Measurements from ENCODE around the gene C2CD4C.
"Not testable (repeated sequence)": the region's sequence is repeated elsewhere in the genome, so short reads cannot be mapped to it uniquely, and the experiment has no call there.

The C2CD4C gene

DNA sequence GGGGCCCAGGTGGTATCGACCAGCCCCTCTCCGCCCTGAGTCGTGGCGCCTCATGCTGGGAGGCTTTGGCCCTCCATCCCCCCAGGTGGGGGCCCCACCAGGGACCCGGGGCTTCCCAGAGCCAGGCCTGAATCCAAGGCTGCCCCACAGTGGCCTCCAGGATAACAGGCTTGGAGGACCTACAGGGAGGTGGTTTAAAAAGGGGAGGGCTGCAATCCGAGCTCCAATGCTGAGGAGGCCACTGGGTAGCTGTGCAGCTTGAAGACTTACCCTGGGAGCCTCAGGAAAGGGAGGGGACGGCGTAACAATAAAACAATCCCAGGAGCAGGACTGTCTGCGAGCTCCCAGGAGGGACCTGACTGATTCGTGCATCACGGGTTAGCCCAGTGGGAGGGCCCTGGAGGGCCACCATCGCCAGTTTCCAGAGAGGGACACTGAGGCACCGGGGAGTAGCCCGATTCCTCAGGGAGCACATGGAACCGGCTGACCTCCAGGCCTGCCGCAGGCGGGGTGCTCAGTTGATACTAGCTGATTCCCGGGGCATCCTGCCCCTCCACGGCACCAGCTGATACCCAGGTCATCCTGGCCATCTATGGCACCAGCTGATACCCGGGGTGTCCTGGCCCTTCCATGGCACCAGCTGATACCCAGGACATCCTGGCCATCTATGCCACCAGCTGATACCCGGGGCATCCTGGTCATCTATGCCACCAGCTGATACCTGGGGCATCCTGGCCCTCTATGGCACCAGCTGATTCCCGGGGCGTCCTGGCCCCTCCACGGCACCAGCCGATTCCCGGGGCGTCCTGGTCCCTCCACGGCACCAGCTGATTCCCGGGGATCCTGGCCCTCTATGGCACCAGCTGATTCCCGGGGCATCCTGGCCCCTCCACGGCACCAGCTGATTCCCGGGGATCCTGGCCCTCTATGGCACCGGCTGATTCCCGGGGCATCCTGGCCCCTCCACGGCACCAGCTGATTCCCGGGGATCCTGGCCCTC is 3.7 kb upstream of the C2CD4C start:
- no peak for DNase-seq

DNA sequence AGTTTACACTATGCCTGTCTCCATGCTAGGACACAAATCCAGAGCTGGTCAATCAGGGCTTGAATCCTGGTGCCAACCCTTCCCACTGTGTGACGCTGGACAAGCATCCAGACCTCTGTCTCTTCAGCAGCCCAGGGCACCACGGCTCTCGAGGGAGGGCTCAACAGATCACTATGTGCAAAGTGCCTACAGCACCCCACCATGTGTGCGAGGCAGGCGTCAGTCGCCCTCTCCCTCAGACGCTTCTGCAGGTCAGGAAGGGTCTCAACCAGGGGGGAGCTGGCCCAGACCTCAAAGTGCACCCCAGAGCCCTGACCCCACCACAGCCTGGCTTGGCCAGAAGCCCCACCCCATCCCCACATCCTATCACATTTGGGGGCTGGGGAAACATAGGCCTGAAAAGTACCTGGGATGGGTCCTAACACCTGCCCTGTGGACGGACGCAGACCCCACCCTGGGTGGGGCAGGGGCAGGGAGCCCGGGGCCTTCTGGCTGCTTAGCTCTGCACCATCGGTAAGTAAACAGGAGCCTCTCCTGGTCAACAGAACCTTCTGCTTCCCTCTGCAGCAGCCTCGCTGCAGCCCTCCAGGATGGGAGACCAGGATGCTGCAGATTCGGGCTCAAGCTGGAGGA is 2.9 kb upstream of the C2CD4C start:
- no peak for DNase-seq

DNA sequence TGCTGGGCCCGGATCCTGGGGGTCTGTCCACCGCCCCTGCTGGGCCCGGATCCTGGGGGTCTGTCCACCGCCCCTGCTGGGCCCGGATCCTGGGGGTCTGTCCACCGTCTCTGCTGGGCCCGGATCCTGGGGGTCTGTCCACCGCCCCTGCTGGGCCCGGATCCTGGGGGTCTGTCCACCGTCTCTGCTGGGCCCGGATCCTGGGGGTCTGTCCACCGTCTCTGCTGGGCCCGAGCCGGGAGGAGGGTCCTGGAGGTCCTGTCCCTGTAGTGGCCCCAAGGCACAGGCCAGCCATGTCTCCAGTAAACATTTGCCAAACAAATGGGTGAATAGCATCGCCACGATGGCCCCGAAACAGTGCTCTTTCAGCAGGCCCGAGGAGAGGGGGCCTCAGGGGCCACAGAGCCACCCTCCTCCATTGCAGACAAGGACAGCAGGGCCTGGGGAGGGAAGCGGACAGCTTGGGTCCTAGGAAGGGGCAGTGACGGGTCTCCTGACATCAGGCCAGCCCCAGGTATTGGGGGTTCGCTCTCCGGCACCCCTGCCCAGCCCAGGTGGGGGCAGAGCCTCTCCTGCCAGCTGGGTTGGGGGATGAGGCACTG is 2.3 kb upstream of the C2CD4C start:
- not testable (repeated sequence) for DNase-seq

DNA sequence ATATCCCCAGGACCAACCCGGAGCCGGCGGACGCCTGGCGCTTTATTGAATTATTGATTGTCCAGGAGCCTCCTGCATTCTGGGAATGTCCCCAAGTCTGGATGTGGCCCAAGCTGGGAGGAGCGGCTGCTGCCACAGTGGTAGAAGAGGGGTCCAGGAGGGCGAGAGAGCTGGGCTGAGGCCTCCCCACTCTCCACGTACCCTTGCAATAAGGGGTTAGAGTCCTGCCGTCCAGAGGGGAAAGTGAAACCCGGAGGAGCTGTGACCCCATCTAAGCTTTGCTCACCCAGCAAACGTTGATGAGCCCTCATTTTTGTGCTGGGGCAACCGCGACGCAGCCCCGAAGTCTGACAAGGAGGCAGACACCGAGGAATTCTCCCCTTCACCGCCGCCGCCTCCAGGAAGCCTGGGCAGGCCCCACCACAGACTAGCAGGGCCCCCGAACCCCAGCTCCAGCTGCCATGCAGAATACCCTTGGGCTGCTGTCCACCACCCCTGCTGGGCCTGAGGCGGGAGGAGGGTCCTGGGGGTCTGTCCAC is 1.4 kb upstream of the C2CD4C start:
- DNase-seq: no peak

DNA sequence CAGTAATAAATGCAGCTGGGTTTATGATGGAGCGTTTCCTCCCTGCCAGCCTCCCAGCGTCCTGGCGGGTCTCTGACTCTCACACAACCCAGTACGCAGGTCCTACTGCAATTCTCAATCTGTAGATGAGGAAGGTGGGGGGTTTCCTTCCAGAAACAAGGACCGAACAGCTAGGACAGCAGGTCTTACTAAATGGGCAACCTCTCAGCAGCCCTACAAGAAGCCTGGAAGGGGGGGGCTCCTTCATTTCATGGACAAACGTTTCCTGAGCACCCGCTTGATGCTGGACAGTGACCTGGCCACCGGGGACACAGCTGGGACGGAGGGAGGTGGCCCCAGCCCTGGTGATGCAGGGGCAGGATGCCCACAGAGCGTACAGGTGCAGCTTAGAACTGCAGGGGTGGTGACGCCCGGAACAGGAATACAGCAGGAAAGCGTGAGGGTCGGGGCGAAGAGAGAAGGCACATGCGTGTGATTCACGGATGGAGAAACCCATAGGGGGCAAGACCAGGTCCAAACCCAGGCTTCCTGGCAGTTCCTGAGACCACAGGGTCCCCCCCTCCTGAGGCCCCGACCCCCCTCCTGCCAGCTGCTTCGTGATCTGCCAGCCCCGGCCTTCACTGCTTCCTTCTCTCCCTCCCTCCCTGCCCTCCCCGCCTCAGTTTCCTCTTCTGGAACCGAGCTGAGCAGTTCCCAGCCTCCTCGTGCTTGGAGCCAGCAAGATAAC is 732 bp upstream of the C2CD4C start:
- no peak for DNase-seq

DNA sequence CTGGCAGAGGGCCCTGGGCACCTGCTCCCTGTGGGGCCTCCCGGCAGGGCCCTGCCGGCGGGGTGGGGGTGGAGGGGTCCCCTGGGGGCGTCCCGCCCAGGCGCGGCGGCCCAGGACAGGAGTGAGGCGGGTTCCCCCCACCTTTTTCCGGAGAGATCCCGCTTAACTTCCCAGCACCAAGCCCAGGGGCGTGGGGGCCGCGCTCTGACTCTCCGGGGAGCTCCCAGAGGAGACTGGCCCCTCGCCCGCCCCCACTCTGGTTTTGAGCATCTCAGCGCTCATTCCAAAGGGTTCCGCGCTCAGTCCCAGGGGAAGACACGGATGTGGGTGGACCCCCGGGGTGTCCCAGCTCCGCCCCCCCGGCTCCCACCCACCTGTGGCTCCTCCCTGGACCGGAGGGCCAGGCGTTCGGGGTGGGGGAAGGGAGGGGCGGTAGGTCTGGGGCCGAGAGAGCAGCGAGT is 476 bp downstream of the C2CD4C start:
- DNase-seq: no peak

DNA sequence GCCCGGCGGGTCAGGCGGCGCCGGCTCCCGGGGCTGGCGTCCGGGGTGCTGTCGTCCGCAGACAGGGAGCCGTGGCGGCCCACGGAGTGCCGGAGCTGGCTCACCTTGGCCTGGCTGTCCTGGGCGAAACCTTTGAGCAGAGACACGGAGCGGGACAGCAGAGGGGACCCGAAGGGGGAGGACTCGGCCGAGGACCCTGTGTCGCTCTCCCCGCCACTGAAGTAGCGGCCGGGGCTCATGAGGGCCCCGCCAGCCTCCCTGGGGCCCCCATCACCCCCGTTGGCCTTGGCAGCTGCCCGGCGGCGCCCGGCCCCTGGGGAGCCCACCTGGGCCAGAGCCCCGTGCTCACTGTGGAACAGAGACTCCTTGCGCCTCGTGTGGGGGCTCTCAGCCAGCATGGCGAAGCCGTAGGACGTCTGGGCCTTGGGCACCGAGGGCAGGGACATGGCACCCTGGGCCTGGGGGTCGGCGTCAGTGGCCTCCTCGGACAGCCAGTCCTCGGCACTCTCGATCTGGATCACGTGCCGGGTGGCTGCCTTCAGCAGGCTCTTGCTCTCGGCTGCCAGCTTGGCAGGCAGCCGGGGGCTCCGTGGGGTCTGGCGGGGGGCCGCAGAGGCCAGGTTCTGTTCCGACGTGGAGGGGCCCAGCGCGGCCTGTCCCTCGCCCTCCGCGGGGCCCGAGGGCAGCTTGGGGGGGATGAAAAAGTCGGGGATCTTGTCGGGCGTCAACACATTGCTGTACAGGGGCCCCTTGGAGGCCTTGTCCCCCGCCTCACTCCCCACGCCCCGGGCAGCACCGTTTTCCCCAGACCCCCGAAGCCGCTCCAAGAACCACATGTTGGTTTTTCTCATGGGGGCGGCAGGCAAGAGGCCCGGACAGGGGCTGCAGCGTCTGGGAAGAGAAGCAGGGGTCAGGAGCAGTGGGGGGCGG is 1.2 kb downstream of the C2CD4C start:
- no peak for DNase-seq

DNA sequence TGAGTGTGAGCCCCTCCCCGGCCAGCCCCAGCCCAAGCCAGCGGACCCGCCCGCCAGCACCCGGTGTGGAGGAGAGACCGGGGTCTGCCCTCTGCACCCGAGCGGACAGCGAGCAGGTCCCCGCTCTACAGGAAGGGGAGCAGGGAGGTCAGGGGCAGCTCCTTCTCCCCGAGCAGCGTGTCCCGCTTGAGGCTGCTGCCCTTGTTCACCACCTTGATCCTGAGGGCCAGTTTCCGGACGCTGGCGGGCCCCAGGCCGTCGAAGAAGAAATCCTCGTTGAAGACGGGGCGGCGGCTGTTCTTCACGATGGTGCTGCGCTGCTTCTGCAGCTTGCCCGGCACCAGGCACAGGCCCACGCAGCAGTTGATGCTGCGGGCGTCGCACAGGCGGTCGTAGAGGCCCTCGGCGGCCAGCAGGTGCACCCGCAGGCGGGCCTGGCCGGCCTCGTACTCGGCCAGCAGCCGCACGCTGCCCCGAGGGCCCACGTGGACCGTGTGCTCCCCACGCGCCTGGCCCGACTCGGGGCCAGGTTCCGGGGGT is 1.9 kb downstream of the C2CD4C start:
- no peak for DNase-seq

DNA sequence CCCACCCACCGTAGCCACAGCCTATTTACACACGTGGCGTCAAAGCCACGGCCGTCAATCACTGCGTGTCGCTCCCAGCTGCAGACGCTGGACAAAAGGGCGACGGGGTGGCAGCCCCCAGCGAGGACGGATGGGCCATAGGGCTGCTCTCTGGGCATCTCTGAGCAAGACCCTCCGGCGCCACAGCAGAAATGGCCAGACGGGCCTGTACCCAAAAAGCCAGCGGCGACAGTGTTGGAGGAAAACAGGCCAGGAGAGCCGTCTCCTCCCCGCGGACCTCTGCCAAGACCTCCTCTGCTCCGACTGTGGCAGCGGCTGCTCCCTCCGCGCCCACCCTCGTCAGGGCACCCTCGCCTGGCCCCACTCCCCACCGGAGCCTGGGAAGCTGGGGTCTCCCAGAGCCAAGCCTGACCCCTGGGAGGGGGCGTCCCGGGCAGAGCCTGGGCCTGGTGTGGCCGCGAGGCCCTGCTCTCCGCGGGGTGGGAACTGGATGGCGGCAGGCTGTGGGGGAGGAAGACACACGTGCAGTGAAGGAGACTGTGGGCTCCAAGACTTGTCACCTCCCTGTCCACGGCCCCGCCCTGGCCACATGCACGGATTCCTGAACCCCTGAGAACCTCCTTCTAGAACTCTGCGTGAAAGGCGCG is 2.7 kb downstream of the C2CD4C start:
- DNase-seq: no peak

DNA sequence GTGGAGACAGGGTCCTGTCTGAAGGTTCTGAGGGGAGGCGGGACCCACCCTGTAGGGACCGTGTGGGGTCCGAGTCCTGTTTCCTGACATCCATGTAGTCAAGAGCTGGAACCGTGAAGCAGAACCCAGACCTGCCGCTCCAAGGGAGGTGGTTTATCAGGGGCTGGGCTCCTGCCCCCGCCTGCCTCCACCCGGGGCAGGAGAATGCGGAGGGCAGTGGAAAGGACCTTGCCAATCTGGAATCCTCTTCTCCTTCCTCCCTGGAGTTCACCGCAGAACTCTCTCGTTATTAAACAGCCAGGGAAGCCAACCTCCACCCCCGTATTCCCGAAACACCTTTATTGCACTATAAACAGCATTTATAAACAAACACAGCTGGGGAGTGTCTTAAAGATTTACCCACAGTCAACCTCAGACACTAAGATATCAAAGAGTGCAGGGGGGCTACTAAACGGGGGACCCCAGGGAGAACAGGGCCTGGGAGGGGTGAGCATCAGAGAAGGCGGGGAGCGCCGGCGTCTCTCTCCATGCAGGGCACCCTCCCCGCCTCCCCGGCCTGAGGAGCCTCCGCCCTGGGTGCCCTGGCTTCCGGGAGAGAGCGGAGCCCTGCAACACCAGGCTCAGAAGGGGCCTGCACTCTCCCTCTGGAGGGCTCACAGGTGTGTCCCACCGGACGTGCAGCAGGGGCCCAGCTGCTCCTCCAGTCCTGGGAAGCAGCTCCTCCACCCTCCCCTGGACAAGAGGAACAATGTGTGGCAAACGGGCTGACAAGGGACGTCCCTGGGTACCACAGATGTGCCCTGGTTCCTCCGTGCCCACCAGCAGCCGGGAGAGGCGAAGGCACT is 3.6 kb downstream of the C2CD4C start:
- DNase-seq: no peak

DNA sequence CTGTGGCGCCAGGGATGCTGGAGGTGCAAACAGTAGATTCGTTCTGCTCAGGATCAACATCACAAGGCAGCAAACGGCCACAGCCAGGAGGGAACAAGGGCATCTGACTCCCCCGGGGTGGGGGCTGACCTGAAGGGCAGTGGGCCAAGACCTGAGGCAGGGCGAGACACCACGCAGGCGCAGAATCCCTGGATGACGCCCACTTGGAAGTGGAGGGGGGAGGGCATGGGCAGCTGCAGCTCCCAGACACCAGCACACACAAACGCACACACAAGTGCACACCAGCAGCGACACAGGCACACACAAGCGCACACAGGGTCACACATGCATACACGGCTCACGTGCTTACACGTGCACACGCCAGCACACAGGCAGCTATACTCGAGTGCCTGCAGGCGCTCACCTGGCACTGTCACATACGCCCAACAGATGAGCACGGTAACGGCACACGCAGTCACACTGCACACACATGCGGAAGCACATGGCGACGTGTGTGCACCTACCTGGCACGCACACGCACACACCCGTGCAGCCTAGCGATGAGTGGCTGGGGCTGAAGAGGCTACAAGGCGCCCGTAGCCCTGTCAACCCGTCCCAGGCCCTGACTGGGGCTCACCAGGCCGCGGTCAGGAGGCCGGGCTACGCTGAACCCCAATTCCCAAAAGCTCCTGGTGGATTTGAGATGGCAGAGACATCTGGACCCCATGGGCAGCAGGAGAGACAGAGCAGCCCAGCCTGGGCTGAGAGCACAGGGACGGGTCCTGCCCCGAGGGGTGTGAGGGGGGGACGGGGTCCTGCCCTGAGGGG is 5.5 kb downstream of the C2CD4C start:
- DNase-seq: no peak

DNA sequence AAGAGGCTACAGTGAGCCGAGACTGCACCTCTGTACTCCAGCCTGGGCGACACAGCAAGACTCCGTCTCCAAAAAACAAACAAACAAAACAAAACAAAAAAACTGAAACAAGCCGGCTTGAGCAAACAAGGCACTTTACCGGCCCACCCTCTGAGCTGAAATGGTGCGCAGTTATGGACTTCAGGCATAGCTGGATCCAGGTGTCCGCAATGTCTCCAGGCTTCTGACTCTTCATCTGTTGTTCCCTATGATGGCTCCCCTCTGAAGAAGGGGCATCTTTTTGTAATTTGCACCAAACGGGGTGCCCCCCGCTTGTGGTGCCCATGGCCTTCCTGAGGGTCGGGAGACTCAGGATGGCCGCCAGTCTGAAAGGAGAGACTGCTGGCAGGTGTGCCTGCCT is 6.2 kb downstream of the C2CD4C start:
- DNase-seq: no peak

DNA sequence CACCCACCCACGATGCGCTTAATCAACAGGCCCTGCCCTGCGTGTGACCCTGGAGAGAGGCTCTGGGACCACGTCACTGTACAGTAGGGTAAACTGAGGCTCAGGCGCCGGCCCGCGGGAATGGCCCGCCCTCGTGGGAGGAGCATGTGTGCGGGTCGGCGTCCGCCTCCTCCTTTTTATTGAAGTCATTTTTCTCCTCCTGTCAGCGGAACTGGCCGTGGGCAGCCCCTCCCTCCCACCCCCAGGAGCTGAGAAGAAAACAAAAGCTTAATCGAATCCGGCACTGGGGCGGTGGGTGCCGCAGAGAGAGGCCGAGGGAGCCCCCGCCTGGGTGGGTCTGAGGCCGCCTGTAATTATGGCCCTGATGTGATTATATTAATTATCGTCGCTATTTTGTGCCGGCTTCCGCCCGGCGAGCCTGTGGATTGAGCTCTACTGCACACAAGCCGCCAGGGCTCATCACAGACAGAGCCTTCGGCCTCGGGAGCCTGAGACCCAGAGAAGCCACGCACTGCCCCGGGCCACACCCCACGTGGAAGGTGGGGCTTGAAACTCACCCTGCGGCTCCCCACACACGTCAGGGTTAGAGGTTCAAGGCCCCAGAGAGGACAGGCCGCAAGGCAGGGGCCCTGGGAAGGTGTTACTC is 7.0 kb downstream of the C2CD4C start:
- no peak for DNase-seq

DNA sequence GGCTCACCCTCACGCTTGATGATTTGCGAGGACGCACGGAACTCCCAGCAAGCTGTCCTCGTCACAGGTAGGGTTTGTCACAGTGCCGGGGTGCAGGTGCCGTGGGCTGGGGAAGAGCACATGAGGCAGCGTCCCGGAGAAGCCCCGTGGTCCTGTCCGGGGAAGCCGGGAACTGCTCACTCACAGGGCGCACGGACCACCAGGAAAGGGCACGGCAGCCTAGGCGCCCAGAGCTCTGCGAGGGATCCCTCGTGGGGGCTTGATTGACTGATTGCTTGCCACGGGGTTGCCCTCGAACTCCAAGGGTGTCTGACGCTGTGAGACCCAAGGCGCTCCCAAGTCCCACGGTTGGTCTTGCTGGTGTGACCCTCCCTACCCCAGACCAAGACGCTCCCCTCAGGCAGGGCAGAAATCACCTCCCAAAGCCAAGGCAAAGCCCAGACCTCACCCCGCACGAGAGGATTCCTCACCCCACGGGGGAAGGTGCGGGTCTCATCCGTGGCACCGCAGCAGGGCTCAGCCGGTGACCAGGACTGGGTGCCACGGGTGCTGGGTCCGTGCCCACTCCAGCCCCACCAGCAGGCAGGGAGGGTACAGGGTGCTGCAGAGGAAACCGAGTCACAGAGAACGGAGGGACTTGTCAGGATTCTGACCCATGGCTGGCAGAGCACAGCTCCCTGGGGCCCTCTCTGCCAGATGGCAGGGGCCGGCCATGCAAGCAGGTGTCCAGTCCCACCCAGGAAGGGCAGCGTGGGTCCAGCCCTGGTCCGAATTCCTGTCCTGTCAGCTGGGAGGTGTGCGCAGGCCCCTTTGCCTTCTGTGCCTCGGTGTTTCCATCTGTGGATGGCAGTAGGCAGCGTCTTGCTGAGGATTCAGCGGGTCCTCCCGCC is 7.7 kb downstream of the C2CD4C start:
- no peak for DNase-seq

DNA sequence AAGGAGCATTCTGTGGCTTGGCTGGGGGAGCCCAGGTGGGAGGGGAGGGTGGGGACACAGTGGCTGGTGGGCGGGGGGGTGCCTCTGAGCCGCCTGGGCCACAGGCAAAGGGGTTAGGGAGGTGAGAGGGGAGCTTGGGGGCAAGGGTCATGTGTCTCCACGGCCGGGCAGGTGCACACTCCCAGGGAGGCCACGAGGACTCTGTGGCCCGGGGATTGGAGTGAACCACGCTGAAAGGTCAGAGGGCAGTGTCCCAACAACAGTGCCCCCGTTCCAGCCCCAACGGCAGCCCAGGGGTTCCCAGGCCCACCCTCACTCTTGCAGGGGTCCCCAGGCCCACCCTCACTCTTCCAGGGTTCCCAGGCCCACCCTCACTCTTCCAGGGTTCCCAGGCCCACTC is 9.6 kb downstream of the C2CD4C start:
- DNase-seq: no peak

DNA sequence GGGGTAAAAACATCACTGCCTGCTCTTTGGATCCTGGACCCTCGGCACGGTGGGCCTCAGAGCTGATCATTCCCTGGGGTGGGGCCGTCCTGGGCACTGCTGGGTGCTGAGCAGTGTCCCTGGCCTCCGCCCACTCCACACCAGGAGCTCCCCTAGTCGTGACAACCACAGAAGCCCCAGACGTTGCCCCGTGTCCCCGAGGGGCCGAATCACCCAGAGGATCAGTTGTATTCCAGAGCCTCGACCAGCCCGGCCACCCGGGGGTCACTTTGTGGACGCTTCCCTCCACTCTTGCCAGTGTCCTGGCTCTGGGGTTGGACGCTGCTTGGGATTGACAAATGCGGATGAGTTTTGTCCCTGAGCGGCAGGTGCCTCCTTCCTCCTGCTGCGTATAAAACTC is 10.2 kb downstream of the C2CD4C start:
- no peak for DNase-seq
